HG02798 (cell line): ENCODE measurements around the gene KRTAP9-4.
"Not testable (repeated sequence)": the region's sequence is repeated elsewhere in the genome, so short reads cannot be mapped to it uniquely, and the experiment has no call there.

ENCODE experiments used
- ATAC-seq: cut with Tn5 transposase; IDR thresholded peaks from one replicate; pipeline ENCODE4 v1.9.1; 2021; ENCODE audit warnings: mild to moderate bottlenecking; ENCODE audit not compliant: unreplicated experiment, poor library complexity

KRTAP9-4 gene

GRCh38 chr17:41263212-41263611 is 13.7 kb downstream of the KRTAP9-4 start:
- no peak for ATAC-seq

- no peak for ATAC-seq
These were observed 15.1 kb downstream of the KRTAP9-4 start for GRCh38 chr17:41264599-41264998.

GRCh38 chr17:41265078-41265477 is 15.6 kb downstream of the KRTAP9-4 start, which contains the start of gene KRTAP9-6:
KRTAP9-6 (plus strand) TSS chr17:41265378; CDS start chr17:41265378, 0 bp downstream.
- no peak for ATAC-seq

GRCh38 chr17:41267711-41268110 is 18.2 kb downstream of the KRTAP9-4 start:
- no peak for ATAC-seq

- ATAC-seq = not testable (repeated sequence)
These were observed 21.8 kb downstream of the KRTAP9-4 start for GRCh38 chr17:41271323-41271722.

- ATAC-seq = no peak
These were observed 22.4 kb downstream of the KRTAP9-4 start for GRCh38 chr17:41271858-41272257.

GRCh38 chr17:41275648-41276190 is 26.2 kb downstream of the KRTAP9-4 start, which contains the start of gene KRTAP9-7:
KRTAP9-7 (plus strand) TSS chr17:41275698; CDS start chr17:41275698, 0 bp downstream.
- ATAC-seq = not testable (repeated sequence)

GRCh38 chr17:41278176-41278955 is 28.9 kb downstream of the KRTAP9-4 start:
- ATAC-seq = no peak

- no peak for ATAC-seq
These were observed 34.6 kb downstream of the KRTAP9-4 start for GRCh38 chr17:41284043-41284442.

- no peak for ATAC-seq
These were observed 35.1 kb downstream of the KRTAP9-4 start for GRCh38 chr17:41284546-41284945.

GRCh38 chr17:41287050-41287449 is 37.6 kb downstream of the KRTAP9-4 start:
- ATAC-seq = no peak

GRCh38 chr17:41294016-41294415 is 44.5 kb downstream of the KRTAP9-4 start:
- ATAC-seq = no peak

GRCh38 chr17:41296846-41297245 is 47.4 kb downstream of the KRTAP9-4 start:
- no peak for ATAC-seq

- no peak for ATAC-seq
These were observed 49.1 kb downstream of the KRTAP9-4 start for GRCh38 chr17:41298458-41299135.
